ENCODE measurements around the gene DUSP23. TPM values are rescaled to one million over a fixed set of nuclear protein-coding genes. Genes with fewer than 3 reads are reported as not detected.
A peak's percentile ranks its signal among the peaks of the same experiment; 100 is the strongest.

The DUSP23 gene
- total RNA-seq, 3 donors from 2014 or later, result 33.6 to 58.5 (median 48.8) TPM

GRCh38 chr1:159821171-159821867, 40.6 kb downstream of the DUSP23 start:
- DNase-seq (no peak), ATAC-seq (no peak)
- Histone ChIP-seq H3K36me3 (ENCODE audit: low read depth) (no peaks in the 10 kb centered on the region), H3K9me3 (no peaks in the 10 kb centered on the region), H3K4me1 (ENCODE audit: low read depth) (no peaks in the 10 kb centered on the region), H3K4me3 (no peak overlapping the region)
- intact Hi-C loops (cut with DNase I, micrococcal nuclease), result no loop called here
- TF ChIP-seq CTCF (IDR thresholded peaks at IDR 0.05), result no peak

GRCh38 chr1:159823406-159823805, 42.6 kb downstream of the DUSP23 start:
- Histone ChIP-seq H3K4me1 (ENCODE audit: low read depth) (no peaks in the 10 kb centered on the region), H3K36me3 (ENCODE audit: low read depth) (no peaks in the 10 kb centered on the region), H3K9me3 (no peaks in the 10 kb centered on the region), H3K4me3 (no peak overlapping the region)
- no peak for TF ChIP-seq CTCF (IDR thresholded peaks at IDR 0.05)
- DNase-seq (peak in 2 of 3 donors; percentile 38 to 52), ATAC-seq (peak; percentile 74)
- intact Hi-C loops (cut with DNase I, micrococcal nuclease), result no loop called here

GRCh38 chr1:159825564-159825963, 44.8 kb downstream of the DUSP23 start:
- Histone ChIP-seq H3K36me3 (ENCODE audit: low read depth) (no peaks in the 10 kb centered on the region), H3K4me3 (no peak overlapping the region), H3K4me1 (ENCODE audit: low read depth) (no peaks in the 10 kb centered on the region), H3K9me3 (no peaks in the 10 kb centered on the region)
- DNase-seq (no peak), ATAC-seq (no peak)
- TF ChIP-seq CTCF (IDR thresholded peaks at IDR 0.05), result no peak
- intact Hi-C loops (cut with DNase I, micrococcal nuclease), result no loop called here

GRCh38 chr1:159826441-159827101, 45.8 kb downstream of the DUSP23 start, which contains the start of gene SLAMF8:
Gene SLAMF8 (plus strand): TSS chr1:159826873. CDS start chr1:159826899, 26 bp downstream.
- DNase-seq, result peak; percentile 49 to 69 (median 62)
- peak; percentile 56 for ATAC-seq
- Histone ChIP-seq H3K9me3 (no peaks in the 10 kb centered on the region), H3K36me3 (ENCODE audit: low read depth) (no peaks in the 10 kb centered on the region), H3K4me1 (ENCODE audit: low read depth) (no peaks in the 10 kb centered on the region), H3K4me3 (no peak within 1 kb of the TSS)
- intact Hi-C loops (cut with DNase I, micrococcal nuclease), result no loop called here
- no peak for TF ChIP-seq CTCF (IDR thresholded peaks at IDR 0.05)

- Histone ChIP-seq H3K4me1 (ENCODE audit: low read depth) (no peaks in the 10 kb centered on the region), H3K36me3 (ENCODE audit: low read depth) (no peaks in the 10 kb centered on the region), H3K9me3 (no peaks in the 10 kb centered on the region), H3K4me3 (no peak overlapping the region)
- ATAC-seq (no peak), DNase-seq (no peak)
- no peak for TF ChIP-seq CTCF (IDR thresholded peaks at IDR 0.05)
- intact Hi-C loops (cut with DNase I, micrococcal nuclease), result no loop called here
Observed at GRCh38 chr1:159827102-159827490, 46.3 kb downstream of the DUSP23 start.
